IPS DF 6.9 (cell line): ENCODE measurements around the gene NAP1L5.

Experiments used
- DNase-seq: peaks from one replicate; pipeline ENCODE4 v3.0.0-alpha.2; 2013; ENCODE audit warnings: low read depth, low spot score
- H3K27ac ChIP-seq: one replicate; pipeline ENCODE4 v1.5.1; 2013; ENCODE audit warnings: low read length, control low read depth
- H3K27me3 ChIP-seq: 2 replicates; pipeline ENCODE4 v1.6.1; 2013; ENCODE audit warnings: mild to moderate bottlenecking, low read length; ENCODE audit not compliant: control insufficient read depth, insufficient read depth
- H3K36me3 ChIP-seq: 2 replicates; pipeline ENCODE4 v1.6.1; 2013; ENCODE audit warnings: low read length; ENCODE audit not compliant: control insufficient read depth, insufficient read depth
- H3K4me1 ChIP-seq: 2 replicates; pipeline ENCODE4 v1.6.1; 2013; ENCODE audit warnings: low read length; ENCODE audit not compliant: control insufficient read depth, insufficient read depth
- H3K4me3 ChIP-seq: 2 replicates; pipeline ENCODE4 v1.5.1; 2013; ENCODE audit warnings: mild to moderate bottlenecking, low read length
- H3K9me3 ChIP-seq: 2 replicates; pipeline ENCODE4 v1.6.1; 2013; ENCODE audit warnings: low read length, inconsistent platforms; ENCODE audit not compliant: control insufficient read depth, insufficient read depth
- WGBS: extraction: QIAGEN DNeasy Blood & Tissue Kit; methylation state at CpG from one replicate; pipeline ENCODE4 v1.1.7; 2013; ENCODE audit warnings: mixed read lengths, missing lambda C conversion rate; ENCODE audit not compliant: insufficient read length, insufficient coverage; 5-methylcytosine and 5-hydroxymethylcytosine counted together

Gene NAP1L5

GRCh38 chr4:88724406-88724805 is 26.8 kb upstream of the NAP1L5 start:
- Histone ChIP-seq H3K4me1 (no peaks in the 10 kb centered on the region), H3K27ac (no peak overlapping the region), H3K36me3 (peaks cover 9% of the 10 kb centered on the region), H3K27me3 (no peaks in the 10 kb centered on the region), H3K4me3 (no peak overlapping the region), H3K9me3 (no peaks in the 10 kb centered on the region)
- DNase-seq = no peak
- whole genome bisulfite sequencing = no CpG with 5 or more reads among the region's 2 CpGs

GRCh38 chr4:88722828-88723227 is 25.2 kb upstream of the NAP1L5 start:
- DNase-seq = no peak
- Histone ChIP-seq H3K4me1 (no peaks in the 10 kb centered on the region), H3K9me3 (no peaks in the 10 kb centered on the region), H3K36me3 (peaks cover 4% of the 10 kb centered on the region), H3K4me3 (no peak overlapping the region), H3K27me3 (no peaks in the 10 kb centered on the region), H3K27ac (no peak overlapping the region)
- WGBS = no CpG with 5 or more reads among the region's 2 CpGs

- Histone ChIP-seq H3K4me1 (no peaks in the 10 kb centered on the region), H3K36me3 (no peaks in the 10 kb centered on the region), H3K9me3 (no peaks in the 10 kb centered on the region), H3K27ac (no peak overlapping the region), H3K27me3 (no peaks in the 10 kb centered on the region), H3K4me3 (no peak overlapping the region)
- no peak for DNase-seq
- no CpG with 5 or more reads among the region's 10 CpGs for WGBS
Measured at GRCh38 chr4:88722276-88722780, 24.7 kb upstream of the NAP1L5 start.

GRCh38 chr4:88720451-88721428 is 23.1 kb upstream of the NAP1L5 start:
- H3K4me3 ChIP-seq = no peak overlapping the region
- H3K36me3 ChIP-seq = no peaks in the 10 kb centered on the region
- DNase-seq = no peak
- H3K9me3 ChIP-seq = no peaks in the 10 kb centered on the region; the same call in 1 of the 2 replicates
- H3K4me1 ChIP-seq = no peaks in the 10 kb centered on the region
- no peak overlapping the region for H3K27ac ChIP-seq
- H3K27me3 ChIP-seq = no peaks in the 10 kb centered on the region
- WGBS = no CpG with 5 or more reads among the region's 10 CpGs

- no peaks in the 10 kb centered on the region for H3K27me3 ChIP-seq
- 100% methylated on average over 1 of the region's 1 CpG for WGBS
- H3K9me3 ChIP-seq = no peaks in the 10 kb centered on the region; the same call in 1 of the 2 replicates
- H3K4me3 ChIP-seq = no peak overlapping the region
- no peak for DNase-seq
- no peaks in the 10 kb centered on the region for H3K36me3 ChIP-seq
- H3K27ac ChIP-seq = no peak overlapping the region
- H3K4me1 ChIP-seq = no peaks in the 10 kb centered on the region
Measured at GRCh38 chr4:88719381-88719780, 21.8 kb upstream of the NAP1L5 start.

- no peaks in the 10 kb centered on the region; the same call in 1 of the 2 replicates for H3K9me3 ChIP-seq
- H3K27me3 ChIP-seq = no peaks in the 10 kb centered on the region
- H3K4me3 ChIP-seq = no peak overlapping the region
Measured at GRCh38 chr4:88718098-88718497, 20.5 kb upstream of the NAP1L5 start.

GRCh38 chr4:88713782-88714181 is 16.2 kb upstream of the NAP1L5 start:
- Histone ChIP-seq H3K9me3 (no peaks in the 10 kb centered on the region; the same call in 1 of the 2 replicates), H3K36me3 (no peaks in the 10 kb centered on the region), H3K27me3 (no peaks in the 10 kb centered on the region), H3K4me3 (no peak overlapping the region), H3K27ac (no peak overlapping the region), H3K4me1 (no peaks in the 10 kb centered on the region)
- no peak for DNase-seq
- no CpG with 5 or more reads among the region's 1 CpG for WGBS

More at GRCh38 chr4:88718098-88718497, 20.5 kb upstream of the NAP1L5 start:
- Histone ChIP-seq H3K4me1 (no peaks in the 10 kb centered on the region), H3K27ac (no peak overlapping the region), H3K36me3 (no peaks in the 10 kb centered on the region)
- no CpG with 5 or more reads among the region's 5 CpGs for WGBS
- DNase-seq = no peak

- WGBS = no CpG with 5 or more reads among the region's 1 CpG
Measured at GRCh38 chr4:88709989-88710388, 12.4 kb upstream of the NAP1L5 start.

GRCh38 chr4:88706574-88706973 is 8.9 kb upstream of the NAP1L5 start:
- no CpG with 5 or more reads among the region's 9 CpGs for WGBS
- Histone ChIP-seq H3K9me3 (no peaks in the 10 kb centered on the region), H3K27ac (no peak overlapping the region), H3K27me3 (no peaks in the 10 kb centered on the region), H3K4me3 (no peak overlapping the region), H3K4me1 (no peaks in the 10 kb centered on the region), H3K36me3 (no peaks in the 10 kb centered on the region)
- no peak for DNase-seq

More at GRCh38 chr4:88709989-88710388, 12.4 kb upstream of the NAP1L5 start:
- no peaks in the 10 kb centered on the region for H3K9me3 ChIP-seq
- H3K4me1 ChIP-seq = no peaks in the 10 kb centered on the region
- H3K4me3 ChIP-seq = no peak overlapping the region
- H3K27me3 ChIP-seq = no peaks in the 10 kb centered on the region
- DNase-seq = no peak
- H3K36me3 ChIP-seq = no peaks in the 10 kb centered on the region
- H3K27ac ChIP-seq = no peak overlapping the region

GRCh38 chr4:88705805-88706492 is 8.3 kb upstream of the NAP1L5 start:
- Histone ChIP-seq H3K9me3 (no peaks in the 10 kb centered on the region), H3K27me3 (no peaks in the 10 kb centered on the region), H3K4me3 (no peak overlapping the region), H3K36me3 (no peaks in the 10 kb centered on the region), H3K27ac (no peak overlapping the region), H3K4me1 (no peaks in the 10 kb centered on the region)
- no peak for DNase-seq
- WGBS = no CpG with 5 or more reads among the region's 3 CpGs
